CD4-positive, alpha-beta T cell treated with Interleukin-15 for 4 hours (primary cell): ENCODE results near the gene SRRM3.
"Not testable (repeated sequence)": the region's sequence is repeated elsewhere in the genome, so short reads cannot be mapped to it uniquely, and the experiment has no call there.

ENCODE experiments used
- DNase-seq: peaks from one replicate; pipeline ENCODE4 v3.0.0-alpha.2; 2020; ENCODE audit warnings: low spot score

SRRM3 gene

DNA sequence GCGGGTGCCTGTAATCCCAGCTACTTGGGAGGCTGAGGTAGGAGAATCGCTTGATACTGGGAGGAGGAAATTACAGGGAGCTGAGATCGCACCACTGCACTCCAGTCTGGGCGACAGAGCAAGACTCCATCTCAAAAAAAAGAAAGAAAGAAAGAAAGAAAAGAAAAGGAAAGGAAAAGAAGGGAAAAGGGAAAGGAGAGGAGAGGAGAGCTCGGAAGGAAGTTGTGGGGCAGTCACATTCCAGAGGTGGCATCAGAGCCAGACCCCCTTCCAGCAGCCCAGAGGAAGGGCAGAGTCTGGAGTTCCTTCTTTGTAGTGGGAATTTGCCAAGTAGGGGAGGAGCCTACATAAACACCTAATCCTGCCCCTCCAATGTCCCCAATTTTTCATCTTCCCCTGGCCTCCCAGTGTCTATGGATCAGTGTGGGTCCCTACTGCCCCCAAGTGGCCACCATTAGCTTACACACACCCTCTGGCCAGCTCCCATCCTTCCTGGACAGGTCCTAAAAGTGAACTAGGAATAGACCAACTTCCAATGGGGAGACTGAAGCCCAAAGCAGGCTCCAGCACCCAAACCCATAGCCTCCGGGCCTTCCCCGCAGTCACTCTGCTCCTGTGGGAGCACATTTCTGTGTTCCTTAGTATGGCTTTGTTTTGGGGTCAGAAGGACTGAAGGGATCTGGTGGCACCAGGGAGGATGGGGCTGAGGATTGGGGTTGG is 61.1 kb downstream of the SRRM3 start:
- peak; percentile 17 for DNase-seq

DNA sequence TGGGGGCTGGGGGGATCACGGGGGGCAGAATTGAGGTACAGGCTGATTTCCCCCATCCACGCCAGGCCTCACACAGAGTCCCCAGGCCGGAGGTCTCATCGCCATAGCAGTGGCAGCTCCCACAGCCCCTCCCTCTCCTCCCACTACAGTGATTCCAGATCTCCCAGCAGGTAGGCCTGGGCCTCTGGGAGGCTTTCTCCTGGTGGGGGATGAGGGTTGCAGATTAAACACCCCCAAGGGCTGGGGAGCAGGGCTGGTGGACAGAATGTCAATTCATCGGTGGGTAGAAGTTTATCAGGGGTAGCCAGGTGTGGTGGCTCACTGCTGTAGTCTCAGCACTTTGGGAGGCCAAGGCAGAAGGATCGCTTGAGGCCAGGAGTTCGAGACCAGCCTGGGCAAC is 63.6 kb downstream of the SRRM3 start:
- DNase-seq = no peak

DNA sequence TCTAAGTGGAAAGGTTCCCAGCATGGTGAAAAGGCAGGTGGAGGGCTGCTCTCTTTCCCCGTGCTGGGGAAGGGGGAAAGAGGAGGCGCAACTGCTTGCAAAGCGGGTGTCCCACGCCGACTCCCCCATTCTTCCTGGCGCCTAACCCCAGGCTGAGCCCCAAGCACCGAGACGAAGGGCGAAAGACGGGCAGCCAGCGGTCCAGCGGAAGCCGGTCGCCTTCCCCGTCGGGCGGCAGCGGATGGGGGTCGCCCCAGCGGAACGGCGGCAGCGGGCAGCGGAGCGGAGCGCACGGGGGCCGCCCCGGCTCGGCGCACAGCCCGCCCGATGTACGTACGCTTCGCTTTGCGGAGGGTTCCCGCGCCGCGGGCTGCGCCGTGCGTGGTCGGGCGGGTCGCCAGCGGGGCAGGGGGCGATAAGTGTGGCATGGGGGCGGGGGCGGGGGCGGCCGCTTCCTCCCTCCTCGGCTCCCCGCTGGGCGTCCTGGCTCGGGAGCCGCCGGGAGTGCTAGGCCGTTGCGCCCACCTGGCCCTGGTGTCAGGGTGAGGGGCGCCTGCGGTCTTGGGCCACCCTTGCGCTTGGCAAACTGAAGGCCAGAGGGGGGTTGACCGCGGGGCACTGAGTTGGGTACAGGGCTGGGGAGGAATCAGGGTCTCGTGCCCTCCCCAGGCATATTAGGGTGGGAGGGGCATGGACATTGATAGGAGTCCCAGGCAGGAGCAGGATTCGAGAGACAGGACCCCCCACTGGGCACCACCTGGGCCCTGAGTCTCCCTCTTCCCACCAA is 65.6 kb downstream of the SRRM3 start:
- no peak for DNase-seq

DNA sequence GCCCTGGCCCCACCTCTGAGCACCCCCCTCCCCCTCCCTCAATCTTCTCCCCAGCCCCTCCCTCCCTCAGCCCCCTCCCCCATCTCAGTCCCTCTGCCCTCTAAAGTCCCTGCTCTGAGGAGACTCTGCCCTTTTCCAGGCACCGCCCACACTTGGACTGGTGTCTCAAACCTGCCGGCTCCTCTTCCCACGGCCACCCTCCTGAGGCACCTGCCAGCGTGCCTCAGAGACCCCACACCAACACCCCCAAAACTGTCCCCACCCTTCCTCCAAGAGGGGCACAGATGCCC is 66.1 kb downstream of the SRRM3 start:
- no peak for DNase-seq

DNA sequence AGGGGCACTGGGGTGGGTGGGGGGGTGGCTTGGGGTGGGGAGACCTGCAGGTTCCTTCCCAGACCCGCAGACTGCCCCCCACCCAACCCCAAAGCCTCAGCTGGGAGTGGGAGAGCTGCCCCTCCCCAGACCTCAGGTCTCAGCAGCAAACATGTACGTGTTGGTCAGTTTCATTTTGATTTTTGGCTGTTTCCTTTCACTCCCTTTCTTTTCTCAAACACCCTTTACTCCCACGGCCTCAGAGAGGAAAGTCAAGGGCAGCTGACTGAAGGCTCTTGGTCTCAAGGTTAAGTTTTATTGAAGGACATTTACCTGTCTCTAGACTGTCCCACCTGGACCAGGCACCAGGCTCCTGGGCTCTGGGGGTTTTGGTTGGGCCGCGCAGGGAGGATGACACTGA is 66.7 kb downstream of the SRRM3 start:
- DNase-seq = no peak

DNA sequence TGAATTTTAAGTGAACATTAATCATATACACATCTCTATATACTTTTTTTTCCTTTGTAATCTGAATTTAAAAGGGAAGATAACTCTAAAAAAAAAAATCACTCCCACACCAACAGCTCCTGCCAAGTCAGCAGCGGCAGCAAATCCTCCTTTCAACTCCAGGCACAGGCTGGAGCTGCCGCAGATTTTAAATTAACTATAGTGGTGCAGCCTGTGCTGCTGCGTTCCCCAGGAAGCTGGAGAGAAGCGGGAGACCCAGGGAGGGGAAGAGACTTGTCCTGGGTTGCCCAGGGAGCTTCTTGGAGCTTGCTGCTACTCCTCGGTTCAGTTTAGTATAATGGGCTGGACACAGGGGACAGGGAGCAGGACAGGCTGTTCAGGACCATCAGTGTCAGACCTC is 68.2 kb downstream of the SRRM3 start:
- no peak for DNase-seq

DNA sequence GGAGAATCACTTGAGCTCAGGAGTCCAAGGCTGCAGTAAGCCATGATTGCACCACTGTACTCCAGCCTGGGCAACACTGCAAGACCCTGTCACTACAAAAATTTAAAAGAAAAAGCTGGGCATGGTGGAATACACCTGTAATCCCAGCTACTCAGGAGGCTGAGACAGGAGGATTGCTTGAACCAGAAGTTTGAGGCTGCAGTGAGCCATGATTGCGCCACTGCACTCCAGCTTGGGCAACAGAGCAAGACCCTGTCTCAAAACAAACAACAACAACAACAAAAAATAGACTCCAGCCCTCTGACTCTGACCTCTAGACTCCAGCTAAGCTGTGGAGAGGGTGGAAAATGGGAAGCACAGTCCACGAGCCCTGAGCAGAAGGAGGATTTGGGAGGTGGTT is 69.7 kb downstream of the SRRM3 start:
- DNase-seq = not testable (repeated sequence)

DNA sequence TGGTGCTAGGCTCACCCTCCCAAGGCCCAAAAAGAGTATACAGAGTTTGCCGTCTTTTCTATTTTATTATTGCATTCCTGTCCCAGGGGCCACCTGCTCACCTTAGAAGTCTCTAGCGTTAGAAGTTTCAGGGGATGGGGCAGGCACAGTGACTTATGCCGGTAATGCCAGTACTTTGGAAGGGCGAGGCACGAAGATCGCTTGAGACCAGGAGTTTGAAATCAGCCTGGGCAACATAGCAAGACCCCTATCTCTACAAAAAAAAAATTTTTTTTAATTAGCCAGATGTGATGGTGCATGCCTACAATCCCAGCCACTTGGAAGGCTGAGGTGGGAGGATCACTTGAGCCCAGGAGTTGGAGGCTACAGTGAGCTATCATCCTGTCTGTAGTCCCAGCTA is 70.4 kb downstream of the SRRM3 start:
- DNase-seq = no peak

DNA sequence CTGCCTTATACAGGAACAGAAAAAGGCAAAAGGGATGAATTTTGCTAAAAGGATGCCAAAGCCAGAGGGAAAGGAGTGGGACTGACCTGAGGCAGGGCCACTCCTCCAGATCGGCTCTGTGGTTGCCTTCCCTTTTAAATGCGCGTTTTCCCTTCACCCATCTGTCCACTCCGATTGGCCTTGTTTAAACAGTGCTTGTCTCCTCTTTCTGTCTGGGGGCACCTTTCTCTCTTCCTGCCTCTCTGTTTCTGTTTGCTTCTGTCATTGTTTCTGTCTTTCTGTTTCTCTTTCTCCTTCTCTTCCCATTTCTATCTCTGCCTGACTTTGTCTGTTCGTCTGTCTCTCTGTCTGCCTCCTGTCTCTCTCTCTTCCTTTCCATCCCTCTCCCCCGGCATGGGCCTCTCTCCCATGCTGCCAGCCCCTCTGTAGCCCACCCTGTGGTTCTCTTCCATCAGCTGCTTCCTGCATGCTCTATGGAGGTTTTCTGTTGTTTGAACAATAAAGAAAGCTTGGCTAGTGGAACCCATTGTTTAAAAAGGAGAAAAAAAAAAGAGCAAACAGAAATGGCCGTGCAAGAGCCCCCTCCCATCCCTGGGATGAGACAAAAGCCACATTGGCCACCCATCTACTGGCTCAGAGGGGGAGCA is 71.3 kb downstream of the SRRM3 start:
- DNase-seq = no peak

DNA sequence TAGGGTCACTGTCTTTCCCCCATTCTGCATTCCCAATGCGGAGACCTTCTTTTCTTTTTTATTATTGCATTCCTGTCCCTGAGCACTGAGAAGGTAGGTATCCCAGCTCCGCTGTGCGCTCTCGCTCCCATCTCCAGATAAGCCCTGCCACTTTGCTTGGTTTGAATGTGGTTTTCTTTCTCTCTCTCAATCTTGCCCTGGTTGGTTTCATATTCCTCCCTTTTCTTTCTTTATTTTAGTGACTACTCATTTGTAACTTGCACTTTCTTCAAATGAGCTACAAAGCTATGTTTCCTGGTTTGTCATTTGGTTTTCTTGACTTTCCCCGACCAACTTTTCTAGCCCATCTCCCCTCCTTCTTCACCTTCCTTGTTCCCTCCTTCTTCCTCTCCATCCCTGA is 71.8 kb downstream of the SRRM3 start:
- no peak for DNase-seq

DNA sequence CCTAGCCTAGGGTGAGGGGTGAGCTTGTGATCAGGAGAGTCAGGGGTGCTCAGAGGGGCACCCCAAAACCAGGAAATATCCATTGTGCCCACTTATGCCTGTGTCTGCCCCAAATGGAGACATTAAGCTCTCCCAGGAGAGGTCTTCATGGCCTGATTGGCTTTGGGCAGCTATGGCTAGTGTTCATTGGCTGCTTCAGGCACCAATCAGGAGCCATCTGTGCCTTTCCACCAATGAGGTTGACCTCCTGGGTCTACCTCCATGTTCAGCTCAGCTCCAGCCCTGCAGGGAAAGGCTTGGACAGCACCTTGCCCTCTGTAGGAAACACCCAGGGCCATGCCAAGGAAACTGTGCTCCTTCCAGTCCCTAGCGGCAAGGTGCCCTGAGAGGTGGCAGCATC is 76.8 kb downstream of the SRRM3 start:
- DNase-seq = no peak

DNA sequence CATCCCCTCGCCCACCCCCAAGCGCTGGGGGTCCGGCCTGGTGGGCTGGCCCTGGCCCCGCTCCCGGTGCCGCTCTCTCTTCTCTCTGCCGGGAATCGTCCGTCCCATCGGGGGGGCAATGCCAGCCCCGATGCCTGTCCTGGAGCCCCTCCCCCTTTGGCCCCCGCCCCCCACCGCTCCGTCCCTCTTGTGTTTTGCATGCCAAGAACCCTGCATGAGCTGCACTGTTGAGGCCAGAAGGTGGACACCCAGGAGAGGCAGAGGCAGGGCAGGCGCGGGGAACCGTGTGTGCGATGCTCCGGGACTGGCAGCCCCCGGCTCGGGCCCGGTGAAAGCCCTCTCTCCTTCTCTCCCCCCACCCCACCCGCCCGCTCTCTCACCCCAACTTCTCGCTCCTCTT is 78.7 kb downstream of the SRRM3 start:
- no peak for DNase-seq

DNA sequence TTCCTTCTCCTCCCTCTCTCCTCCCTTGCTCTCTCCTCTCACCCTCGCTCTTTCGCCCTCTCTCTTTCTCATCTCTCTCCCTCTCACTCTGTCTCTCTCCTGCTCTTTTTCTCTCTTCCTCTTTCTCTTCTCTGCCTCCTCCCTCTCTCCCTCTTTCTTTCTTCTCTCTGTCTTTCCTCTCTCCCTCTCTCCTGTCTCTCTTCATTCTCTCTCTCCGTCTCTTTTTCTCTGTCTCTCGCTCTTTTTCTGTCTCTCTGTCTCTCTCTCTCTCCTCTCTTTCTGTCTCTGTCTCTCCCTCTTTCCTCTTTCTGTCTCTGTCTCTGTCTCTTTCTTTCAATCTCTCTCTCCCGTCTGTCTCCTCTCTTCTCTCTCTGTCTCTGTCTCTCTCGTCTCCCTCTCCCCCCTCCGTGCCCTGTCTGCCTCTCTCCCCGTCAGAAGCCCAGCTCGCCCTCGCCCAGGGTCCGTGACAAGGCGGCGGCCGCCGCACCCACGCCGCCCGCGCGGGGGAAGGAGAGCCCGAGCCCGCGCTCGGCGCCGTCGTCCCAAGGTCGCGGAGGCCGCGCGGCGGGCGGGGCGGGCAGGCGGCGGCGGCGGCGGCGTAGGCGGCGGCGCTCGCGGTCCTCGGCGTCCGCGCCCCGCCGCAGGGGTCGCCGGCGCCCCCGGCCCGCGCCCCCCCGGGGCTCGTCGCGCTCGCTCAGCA is 79.5 kb downstream of the SRRM3 start:
- DNase-seq = no peak

DNA sequence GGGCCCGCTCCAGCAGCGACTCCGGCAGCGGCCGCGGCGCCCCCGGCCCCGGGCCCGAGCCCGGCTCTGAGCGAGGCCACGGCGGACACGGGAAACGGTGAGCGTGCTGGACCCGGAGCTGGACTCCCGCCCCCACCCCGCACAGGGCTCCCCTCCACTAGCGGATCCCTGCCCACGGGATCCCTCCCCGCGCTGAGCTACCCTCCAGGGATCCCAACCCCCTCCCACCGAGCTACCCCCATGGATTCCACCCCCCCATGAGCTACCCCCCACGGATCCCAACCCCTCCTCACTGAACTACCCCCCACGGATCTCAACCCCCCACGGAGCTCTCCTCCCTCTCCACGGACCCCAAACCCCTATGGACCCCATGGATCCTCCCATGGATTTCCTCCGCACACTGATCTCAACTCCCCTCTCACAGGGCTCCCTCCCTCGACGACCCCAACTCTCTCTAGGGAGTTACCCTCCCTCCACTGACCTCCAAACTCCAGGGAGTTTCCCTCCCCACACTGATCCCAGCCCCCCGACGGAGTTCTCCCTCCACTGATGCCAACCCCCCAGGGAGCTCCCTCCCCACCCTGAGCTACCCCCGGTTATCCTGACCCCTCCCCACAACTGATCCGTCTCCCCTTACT is 80.1 kb downstream of the SRRM3 start:
- DNase-seq = no peak

DNA sequence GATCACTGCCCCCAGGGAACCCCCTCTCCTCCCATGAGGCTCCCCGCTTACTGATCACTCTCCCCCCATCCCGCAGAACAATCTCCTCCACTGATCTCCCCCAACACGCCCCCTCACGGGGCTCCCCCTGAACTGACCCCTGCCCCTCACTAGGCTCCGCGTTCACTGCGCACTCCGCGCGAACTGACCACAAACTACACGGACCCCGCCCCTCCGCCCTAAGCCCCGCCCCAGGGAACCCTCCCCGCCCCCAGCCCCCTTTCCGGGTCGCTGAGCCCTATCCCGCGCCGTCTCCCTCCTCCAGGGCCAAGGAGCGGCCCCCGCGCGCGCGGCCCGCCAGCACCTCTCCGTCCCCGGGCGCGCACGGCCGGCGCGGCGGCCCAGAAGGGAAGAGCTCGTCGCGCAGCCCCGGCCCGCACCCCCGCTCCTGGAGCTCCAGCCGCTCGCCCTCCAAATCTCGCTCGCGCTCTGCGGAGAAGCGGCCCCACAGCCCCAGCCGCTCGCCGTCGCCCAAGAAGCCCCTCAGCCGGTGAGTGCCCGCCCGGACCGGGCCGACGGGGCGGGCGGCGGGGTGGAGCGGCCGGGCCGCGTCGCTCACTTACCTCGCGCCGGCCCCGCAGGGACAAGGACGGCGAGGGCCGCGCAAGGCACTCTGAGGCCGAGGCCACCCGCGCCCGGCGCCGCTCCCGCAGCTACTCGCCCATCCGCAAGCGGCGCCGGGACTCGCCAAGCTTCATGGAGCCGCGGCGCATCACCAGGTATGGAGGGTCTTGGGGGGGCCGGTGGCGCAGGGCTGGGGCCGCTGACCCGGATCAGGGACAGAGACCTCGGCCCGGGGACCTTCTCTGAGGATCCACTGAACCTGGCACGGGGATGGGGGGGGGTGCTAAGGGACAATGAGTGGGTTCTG is 80.9 kb downstream of the SRRM3 start:
- DNase-seq = no peak

DNA sequence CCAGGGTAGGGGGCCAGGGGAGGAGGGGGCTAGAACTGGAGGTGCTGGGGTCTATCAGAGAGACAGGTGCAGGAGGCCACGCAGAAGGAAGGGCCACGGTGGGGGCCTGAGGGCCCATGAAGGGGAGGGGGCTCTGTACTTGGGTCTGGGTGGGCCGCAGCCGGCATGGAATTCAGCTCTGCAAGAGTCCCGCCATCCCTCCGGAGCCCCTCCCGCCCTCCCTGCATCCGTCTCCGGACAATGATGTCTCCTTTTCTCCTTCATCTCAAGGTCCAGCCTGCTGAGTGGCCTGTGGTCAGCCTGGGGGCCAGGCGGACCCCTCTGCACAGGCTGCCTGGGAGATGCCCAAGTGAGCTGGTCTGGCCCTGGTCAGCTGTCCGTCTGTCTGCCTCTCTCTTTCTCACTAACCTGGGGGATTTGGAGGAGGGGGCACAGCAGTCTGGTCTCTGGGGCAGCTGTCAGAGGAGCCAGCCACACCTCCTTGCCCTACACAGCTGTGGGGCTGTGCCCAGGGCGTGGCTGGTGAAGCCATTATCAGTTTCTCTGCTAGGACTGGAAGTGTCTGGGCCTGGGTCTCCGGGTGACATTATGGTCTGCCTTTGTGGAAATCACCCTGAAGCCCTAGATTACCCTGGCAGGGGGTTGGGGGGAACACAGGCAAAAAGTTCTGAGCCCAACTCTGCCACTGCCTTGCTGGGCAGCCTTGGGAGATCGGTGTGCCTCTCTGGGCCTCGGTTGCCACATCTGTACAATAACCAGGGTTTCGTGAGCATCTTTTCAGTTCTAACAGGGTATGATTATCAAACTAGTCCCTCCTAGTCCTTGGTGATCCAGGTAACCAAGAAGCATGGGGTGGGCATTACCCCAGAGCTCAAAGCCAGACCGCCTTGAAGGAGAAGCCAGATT is 81.8 kb downstream of the SRRM3 start:
- no peak for DNase-seq

DNA sequence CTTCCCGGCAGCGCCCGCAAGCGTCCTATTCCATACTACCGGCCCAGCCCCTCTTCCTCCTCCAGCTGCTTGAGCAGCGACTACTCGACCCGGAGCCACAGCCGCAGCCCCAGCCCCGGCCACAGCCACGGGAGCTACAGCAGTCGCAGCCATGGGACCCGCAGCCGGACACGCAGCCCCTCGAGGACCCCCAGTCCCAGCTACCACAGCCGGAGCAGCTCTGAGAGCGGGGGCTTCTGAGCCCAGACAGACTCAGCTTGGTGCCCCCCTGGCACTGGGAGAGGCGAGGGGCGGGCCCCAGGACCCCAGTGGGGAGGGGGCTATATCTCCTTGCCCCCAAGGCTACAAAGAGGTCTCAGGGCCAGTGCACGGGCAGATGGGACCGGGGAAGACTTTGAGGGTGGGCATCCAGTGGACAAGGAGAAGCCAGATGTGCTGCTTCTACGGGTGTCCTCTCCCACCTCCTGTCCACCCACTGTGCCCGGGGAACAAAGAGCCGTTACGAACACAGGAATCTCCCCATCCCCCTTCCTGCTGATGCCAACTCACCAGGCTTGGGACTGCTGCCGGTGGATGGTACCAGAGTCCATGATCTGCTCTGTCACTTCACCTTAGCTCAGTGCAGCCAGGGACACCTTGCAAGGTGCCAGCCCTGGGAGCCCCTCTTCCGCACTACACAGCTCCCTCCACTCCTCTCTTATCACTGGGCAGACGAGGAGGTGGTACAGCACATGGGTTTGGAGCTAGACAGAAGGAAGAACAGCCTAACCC is 84.1 kb downstream of the SRRM3 start:
- DNase-seq = no peak

DNA sequence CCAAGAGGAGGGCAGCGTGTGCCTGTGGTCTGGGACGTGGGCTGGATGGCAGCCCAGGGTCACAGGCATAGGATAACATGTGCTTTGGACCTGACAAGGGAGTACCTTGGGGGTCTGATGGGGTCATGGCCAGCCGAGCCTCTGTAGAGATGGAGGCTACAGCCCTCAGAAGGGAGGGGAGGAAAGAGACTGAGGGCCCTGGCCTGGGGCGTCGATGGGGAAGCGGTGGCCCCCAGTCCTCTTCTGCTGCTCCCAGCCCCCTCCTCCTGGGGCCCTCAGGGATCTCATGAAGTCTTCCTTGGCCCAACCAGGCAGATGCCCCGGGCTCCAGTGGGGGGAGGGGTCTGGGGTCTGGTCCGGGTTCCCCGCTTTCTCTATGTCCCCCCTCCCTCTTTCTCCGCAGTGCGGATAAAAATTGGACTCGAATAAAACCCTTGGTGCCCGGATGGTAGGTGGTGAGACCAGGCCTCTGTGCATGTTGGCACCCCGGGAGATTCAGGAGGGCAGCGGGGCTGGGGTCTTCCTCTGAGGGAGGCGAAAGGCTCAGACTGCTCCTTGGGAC is 85.2 kb downstream of the SRRM3 start:
- DNase-seq = no peak

DNA sequence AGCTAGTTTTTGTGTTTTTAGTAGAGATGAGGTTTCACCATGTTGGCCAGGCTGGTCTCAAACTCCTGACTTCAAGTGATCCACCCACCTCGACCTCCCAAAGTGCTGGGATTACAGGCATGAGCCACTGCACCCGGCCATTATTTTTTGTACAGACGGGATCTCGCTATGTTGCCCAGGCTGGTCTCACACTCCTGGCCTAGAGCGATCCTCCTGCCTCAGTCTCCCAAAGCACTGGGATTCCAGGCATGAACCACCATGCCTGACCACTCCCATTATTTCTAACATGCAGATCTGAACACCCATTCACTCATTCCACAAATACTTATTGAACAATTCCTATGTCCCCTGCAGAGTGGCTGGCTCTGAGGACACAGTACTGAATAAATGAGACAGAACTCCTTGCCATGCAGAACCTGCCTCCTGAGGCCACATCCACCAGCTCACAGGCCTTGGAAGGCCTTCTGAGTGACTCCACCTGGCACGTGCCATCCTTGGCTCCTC is 89.2 kb downstream of the SRRM3 start:
- DNase-seq = not testable (repeated sequence)
